Measurements from ENCODE around the gene SNAP25.

DNA sequence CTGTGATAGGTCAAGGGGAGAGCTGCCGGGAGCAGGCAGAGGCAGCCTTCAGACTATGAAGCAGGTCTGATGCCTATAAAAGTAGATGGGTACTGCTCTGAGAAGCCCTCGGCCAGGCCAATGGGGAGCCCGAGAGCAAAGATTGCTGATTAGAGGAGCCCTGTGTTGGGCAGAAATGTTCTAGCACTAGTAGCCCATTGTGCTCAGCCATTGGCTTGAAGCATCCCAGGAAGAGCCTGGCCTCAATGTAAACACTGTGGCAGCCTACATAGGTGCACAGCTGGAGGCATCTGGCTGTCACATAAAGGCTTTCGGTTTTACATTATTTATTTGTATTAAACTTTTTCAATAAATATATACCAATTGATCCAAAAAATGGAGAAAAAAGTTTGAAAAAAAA lies 67.7 kb downstream of the SNAP25 start:
- TF ChIP-seq, protein P1, sequence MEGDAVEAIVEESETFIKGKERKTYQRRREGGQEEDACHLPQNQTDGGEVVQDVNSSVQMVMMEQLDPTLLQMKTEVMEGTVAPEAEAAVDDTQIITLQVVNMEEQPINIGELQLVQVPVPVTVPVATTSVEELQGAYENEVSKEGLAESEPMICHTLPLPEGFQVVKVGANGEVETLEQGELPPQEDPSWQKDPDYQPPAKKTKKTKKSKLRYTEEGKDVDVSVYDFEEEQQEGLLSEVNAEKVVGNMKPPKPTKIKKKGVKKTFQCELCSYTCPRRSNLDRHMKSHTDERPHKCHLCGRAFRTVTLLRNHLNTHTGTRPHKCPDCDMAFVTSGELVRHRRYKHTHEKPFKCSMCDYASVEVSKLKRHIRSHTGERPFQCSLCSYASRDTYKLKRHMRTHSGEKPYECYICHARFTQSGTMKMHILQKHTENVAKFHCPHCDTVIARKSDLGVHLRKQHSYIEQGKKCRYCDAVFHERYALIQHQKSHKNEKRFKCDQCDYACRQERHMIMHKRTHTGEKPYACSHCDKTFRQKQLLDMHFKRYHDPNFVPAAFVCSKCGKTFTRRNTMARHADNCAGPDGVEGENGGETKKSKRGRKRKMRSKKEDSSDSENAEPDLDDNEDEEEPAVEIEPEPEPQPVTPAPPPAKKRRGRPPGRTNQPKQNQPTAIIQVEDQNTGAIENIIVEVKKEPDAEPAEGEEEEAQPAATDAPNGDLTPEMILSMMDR (IDR thresholded peaks at IDR 0.05) = no peak
- TF ChIP-seq POLR2A (IDR thresholded peaks at IDR 0.05) = no peak
